ENCODE measurements around the gene LRRC8A.

LRRC8A gene

DNA sequence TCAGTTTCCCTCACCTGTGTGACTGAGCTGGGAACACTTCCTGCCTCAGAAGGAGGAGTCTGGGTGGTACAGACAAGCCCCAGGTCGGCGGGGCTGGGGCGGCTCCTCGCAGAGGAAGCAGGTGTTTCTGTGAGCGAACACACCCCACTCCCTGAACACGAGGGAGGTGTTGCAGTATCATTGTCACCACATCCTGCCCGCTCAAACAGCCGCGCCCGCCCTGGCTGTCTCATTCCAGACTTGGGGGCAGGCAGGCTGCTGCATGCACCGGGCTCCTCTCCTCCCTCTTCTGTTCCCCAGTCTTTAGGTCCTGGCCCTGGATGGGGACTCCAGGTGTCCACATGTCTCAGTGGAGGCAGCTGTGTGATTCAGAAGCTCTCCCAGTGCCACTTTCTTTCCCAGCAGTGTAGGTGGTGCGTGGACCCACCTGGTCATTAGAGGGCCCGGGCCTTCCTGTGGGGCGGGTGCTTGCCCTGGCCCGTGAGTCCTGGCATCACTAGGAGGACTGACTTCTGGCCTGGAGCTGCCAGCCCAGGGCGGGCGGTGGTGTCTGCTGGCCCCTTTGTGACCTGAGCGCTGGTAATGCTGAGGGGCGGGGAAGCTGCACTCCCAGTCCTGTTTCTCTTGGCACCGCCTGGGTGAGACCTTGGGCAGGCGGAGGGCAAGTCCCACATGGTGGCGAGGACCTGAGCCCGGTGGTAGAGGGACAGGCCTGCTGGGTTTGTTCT lies 20.6 kb downstream of the LRRC8A start:
- peak; percentile 59 for DNase-seq

DNA sequence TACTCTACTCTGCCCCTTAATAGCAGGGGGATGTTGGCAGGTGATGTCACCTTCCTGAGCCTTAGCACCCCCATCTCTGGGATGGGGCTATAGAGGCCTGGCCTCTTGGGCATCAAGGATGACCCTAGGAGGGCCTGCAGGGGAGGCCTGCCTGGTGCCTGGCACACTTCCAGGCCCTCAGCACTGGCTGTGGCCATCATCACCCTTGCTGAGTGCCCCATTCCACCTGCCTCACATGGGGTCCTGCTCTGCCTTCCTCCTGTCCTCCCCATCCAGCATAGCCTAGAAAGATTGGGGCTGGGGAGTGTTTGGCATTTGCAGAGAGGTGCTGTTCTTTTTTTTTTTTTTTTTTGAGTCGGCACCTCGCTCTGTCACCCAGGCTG lies 21.1 kb downstream of the LRRC8A start:
- DNase-seq: no peak

DNA sequence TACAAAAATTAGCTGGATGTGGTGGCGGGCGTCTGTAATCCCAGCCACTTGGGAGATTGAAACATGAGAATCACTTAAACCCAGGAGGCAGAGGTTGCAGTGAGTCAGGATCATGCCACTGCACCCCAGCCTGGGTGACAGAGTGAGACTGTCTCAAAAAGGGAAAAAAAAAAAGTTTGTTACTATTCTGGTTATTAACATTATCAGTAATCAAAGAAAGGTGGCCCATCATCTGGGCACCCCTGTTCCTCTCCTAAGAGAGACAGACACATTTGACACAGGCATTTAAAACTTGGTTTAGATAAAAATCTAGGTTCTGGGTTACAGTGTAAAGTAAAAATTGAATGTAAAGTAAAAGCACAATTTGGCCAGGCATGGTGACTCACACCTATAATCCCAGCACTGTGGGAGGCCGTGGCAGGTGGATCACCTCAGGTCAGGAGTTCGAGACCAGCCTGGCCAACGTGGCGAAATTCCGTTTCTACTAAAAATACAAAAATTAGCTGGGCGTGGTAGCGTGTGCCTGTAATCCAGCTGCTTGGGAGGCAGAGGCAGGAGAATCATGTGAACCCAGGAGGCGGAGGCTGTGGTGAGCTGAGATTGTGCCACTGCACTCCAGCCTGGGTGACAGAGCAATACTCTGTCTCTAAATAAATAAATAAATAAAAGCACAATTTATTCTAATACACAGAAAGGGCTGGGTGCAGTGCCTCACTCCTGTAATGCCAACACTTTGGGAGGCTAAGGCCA lies 22.1 kb downstream of the LRRC8A start:
- DNase-seq: no peak

DNA sequence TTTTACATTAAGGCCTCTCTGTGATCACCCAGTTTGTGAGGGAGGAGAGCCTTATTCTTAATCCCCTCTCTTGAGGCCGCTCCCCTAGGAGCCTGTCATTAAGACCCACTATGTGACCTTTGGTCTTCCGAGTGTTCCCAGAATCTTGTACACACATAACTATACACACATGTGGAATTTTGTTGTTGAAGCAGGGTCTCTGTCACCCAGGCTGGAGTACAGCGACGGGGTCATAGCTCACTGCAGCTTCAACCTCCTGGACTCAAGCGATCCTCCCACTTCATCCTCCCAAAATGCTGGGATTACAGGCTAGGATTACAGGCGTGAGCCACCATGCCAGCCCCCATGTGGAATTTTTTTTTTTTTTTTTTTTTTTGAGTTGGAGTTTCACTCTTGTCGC lies 24.0 kb downstream of the LRRC8A start:
- DNase-seq: no peak

DNA sequence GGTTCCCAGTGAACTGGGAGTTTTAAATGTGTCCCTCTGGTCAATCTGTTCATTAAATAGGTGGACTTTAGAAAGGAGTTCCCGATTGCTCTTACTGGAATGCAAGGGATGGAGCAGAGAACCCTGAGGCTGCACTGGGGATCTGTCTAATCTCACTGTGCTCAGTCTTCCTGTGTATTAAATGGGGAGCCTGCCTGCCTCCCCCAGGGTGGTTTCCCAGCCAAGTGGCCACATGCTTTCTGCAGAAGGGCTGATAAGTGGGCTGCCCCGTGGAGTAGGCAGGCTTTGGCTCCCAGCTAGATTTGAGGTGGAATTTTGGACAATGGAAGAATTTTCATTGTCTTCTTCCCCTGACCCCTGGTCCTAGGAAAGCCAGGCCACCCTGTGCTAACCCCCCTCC lies 24.8 kb downstream of the LRRC8A start:
- DNase-seq: no peak

DNA sequence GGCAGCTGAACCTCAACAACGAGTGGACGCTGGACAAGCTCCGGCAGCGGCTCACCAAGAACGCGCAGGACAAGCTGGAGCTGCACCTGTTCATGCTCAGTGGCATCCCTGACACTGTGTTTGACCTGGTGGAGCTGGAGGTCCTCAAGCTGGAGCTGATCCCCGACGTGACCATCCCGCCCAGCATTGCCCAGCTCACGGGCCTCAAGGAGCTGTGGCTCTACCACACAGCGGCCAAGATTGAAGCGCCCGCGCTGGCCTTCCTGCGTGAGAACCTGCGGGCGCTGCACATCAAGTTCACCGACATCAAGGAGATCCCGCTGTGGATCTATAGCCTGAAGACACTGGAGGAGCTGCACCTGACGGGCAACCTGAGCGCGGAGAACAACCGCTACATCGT lies 26.4 kb downstream of the LRRC8A start:
- no peak for DNase-seq

DNA sequence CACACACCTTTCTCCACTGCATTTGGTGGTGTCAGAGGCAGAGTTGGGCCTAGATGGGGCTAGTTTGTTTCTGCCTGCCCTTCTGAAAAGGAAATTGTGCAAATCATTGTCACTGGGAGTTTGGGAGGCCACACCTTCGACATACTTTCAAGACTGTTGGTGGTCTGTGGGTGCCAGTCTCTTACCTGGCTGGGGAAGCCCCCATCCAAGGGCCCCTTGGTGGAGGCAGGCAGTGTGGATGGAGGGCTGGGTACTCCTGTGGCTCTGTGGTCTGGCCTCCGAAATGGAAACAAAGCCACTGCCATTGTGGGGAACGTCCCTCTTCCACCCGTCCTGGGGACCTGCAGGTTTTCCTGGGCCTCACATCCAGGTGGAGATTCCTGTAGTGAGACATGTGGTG lies 27.9 kb downstream of the LRRC8A start:
- no peak for DNase-seq

DNA sequence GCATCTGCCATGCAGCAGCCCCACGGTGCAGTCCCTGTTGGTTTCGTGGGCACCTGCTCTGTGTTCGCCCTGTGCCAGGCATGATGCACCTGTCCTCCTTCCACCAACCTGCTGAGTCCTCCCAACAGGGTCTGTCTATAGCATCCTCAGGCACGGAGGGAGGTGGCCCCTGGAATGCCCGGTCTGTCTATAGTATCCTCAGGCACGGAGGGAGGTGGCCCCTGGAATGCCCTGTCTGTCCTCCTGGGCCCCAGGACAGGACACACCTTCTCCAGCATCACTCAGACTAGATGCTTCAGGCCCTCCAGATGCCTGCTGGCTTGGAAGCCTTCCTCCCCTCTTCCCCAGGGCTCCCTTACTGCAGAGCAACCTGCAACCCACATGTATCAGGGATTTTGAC lies 29.0 kb downstream of the LRRC8A start:
- DNase-seq: no peak

DNA sequence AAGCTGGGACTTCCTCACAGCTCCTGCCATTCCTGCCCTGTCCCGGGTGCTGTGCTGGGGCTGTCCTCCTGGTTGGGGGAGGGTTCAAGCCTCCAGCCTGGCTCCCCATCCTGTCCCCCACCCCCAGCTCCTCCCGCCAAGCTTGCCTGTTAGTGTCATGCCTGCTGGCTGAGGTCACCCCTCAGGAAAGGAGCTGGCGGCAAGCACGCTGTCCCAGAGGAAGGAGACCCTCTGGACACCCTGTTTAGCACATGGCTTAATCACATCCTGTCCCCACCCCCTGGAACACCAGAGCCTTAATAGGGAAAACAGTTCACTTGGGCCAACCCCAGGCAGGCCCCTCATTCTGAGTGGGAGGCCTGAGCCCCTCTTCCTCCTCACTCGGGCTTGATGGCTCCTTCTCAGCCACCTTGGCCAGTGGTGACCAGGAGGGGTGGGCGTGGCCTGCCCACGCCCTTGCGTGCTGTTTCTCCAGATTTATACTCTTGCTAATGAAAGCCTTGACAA lies 29.6 kb downstream of the LRRC8A start:
- no peak for DNase-seq

DNA sequence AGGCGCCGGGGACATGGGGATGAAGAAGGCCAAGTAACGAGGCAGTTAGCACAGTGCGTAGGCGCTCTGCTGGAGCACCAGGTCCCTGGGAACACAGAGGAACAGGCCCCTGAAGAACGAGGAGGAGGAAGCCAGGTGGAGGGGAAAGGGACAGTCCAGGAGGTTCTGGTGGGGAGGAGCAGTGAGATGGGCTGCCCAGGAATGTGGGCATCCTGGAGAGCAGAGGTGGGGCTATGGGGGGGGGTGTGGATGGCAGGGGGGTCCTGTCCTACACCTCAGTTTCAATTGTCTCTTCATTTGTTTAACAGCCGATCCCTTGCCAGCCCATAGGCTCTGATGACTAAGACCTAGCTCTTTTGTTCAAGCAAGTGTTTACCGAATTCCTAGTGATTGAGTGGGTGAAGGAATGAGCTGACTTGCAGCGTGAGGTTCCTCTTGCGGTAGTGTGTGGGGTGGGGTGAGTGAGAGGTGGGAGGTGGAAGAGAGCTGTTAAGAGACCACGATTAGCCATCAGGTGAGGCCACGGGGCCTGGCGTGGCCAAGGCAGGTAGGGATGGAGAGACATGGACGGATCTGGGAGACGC lies 30.4 kb downstream of the LRRC8A start:
- DNase-seq: no peak

DNA sequence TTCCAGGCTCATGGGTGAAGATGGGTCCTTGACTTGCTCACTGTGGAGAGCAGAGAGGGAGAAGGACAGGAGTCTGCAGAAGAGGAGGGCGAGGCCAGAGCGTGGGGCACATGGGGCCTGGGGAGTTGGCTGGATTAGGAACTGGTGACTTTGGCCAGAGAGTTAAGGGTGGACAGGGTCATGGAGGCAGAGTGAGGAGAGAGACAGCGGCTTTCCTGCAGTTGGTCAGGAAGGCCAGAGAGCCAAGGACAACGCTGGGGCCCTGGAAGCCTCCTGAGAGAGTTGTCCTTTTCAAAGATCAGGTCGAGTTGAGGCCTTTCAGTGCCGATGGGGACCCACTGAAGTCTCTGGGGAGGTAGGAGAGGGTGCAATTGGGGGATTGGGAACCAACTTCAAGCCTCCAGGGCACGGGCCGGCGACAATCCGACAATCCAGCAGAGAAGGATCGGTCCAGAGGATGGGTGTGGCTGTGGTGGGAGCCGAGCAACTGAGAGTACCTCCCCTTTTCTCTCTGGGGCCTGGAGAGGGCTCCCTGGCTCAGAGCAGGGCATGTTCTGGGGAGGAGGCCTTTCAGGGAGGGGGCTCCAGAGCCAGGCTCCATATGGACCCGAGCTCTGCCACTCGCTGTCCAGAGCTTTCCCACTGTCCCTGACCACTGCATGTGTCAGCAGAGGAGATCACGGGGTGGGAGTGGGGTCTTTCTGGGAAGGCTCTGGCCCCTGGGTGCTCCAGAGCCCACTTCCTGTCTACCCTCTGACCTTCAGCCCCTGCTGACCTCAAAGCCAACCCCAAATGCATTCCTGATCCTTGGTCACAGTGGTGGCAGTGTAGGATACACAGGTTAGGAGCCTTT lies 31.3 kb downstream of the LRRC8A start:
- no peak for DNase-seq

DNA sequence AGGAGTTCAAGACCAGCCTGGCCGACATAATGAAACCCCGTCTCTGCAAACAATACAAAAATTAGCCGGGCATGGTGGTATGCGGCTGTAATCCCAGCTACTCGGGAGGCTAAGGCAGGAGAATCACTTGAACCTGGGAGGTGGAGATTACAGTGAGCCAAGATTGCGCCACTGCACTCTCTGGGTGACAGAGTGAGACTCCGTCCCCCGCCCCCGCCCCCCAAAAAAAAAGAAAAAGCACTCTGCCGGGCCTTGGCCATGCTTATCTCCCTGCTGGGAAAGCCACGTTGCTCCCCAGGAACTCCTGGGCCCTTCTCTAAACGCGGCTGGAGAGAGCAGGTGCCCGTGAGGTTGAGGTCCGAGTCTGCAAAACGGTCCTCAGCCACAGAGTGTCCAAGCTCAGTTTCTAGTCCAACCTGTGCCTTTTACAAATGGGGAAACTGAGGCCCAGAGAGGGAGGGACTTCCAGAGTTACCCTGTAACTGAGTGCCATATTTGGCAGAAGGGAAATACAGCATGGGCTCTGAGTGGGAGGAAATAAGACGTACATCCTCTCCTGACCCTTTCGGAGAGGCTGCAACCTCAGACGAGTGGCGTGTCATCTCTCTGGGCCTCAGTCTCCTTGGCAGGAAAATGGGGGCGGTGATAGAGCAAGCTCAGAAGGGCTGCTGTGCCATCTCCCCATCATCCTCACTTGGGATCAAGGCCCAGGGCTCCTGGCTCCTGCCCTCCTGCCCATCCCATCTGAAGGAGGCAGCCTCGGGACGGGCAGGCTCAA lies 32.3 kb downstream of the LRRC8A start:
- no peak for DNase-seq

DNA sequence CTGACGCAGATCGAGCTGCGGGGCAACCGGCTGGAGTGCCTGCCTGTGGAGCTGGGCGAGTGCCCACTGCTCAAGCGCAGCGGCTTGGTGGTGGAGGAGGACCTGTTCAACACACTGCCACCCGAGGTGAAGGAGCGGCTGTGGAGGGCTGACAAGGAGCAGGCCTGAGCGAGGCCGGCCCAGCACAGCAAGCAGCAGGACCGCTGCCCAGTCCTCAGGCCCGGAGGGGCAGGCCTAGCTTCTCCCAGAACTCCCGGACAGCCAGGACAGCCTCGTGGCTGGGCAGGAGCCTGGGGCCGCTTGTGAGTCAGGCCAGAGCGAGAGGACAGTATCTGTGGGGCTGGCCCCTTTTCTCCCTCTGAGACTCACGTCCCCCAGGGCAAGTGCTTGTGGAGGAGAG lies 34.3 kb downstream of the LRRC8A start:
- DNase-seq: no peak

DNA sequence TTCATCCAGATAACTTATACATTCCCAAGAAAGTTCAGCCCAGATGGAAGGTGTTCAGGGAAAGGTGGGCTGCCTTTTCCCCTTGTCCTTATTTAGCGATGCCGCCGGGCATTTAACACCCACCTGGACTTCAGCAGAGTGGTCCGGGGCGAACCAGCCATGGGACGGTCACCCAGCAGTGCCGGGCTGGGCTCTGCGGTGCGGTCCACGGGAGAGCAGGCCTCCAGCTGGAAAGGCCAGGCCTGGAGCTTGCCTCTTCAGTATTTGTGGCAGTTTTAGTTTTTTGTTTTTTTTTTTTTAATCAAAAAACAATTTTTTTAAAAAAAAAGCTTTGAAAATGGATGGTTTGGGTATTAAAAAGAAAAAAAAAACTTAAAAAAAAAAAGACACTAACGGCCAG lies 34.8 kb downstream of the LRRC8A start:
- DNase-seq: no peak

DNA sequence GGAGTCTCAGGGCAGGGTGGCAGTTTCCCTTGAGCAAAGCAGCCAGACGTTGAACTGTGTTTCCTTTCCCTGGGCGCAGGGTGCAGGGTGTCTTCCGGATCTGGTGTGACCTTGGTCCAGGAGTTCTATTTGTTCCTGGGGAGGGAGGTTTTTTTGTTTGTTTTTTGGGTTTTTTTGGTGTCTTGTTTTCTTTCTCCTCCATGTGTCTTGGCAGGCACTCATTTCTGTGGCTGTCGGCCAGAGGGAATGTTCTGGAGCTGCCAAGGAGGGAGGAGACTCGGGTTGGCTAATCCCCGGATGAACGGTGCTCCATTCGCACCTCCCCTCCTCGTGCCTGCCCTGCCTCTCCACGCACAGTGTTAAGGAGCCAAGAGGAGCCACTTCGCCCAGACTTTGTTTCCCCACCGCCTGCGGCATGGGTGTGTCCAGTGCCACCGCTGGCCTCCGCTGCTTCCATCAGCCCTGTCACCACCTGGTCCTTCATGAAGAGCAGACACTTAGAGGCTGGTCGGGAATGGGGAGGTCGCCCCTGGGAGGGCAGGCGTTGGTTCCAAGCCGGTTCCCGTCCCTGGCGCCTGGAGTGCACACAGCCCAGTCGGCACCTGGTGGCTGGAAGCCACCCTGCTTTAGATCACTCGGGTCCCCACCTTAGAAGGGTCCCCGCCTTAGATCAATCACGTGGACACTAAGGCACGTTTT lies 35.4 kb downstream of the LRRC8A start:
- no peak for DNase-seq

DNA sequence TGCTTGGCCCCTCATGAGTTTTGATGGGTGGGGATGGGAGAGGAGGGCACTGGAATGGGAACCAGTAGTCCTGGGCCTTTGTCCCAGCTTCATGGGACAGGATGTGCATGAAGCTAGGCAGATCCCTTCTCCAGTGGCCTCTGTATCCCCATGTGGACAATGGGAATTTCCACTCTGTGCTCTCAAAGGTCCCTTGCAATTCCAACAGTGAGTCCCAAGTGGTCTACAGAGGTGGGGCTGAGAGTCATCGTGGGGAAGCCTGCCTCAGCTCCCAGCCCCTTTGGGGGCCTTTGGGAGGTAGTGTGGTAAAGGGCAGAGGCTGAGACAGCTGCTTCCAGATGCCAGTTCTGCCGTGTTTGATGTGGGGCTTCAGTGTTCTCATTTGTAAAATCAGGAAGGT lies 37.0 kb downstream of the LRRC8A start:
- DNase-seq: no peak

DNA sequence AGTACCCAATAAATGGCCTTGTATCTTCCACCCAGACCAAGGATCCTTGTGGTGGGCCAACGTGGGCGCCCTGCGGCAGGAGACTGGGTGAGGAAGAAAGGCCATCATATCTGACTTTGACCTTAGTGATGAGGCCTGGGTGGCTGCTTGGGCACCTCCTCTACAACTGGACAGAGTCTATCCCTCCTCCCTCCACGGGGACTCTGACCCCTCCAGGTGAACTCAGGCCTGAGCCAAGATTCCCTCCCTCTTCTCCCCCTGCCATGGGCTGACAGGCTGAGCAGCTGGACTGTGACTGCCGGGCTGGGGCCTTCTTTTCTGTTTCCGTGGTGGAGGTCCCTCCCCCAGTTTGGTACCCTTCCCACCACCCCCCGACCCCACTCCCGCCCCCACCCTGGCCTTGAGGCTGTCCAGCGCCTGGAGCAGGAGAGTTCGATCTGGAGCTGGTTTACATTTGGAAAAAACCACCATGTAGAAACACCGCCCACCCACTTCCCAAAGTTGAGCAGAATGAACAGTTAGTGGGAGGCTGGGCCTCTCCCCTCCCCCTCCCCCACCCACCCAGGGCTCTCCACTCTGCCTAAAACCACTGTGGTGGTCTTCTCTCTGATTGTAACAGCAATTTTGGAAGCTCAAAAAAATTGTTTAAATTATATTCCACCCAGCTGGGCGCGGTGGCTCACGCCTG lies 37.6 kb downstream of the LRRC8A start:
- DNase-seq: no peak

DNA sequence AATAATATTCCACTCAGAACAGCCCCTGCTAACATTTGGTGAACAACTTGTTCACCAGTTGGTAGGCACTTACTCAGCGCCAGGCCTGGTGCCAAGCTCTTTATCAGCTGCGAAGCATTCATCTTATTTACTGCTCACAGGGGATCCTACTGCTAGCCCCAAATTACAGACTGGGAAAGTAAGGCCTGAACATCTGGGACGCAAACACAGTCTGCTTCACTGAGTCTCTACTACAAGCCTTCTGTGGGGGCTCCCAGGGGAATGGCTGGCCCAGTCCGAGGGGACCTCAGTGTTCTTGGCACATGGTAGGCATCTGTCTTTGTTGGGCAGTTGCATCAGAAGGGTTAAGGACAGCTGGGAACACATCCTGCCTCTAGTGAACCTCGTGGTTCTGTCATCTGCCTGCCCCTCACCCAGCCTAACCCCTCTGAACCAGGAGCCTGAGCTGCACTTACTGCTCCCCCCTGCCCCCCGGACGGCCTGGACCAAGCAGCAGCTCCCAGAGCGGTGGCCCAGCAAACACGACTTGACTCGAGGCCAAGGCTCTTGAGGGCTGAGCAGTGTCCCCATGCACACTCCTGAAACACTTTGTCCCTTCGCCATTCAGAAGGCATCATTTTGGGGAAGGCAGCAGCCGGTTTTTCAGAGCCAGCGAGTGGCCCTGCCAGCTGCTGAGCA lies 38.6 kb downstream of the LRRC8A start, which contains the start of gene PHYHD1:
Gene PHYHD1, plus strand, starts transcription at position 602 of the 678 bp plus-strand sequence. CDS start 1,342 bp downstream, outside the sequence.
- DNase-seq: no peak

DNA sequence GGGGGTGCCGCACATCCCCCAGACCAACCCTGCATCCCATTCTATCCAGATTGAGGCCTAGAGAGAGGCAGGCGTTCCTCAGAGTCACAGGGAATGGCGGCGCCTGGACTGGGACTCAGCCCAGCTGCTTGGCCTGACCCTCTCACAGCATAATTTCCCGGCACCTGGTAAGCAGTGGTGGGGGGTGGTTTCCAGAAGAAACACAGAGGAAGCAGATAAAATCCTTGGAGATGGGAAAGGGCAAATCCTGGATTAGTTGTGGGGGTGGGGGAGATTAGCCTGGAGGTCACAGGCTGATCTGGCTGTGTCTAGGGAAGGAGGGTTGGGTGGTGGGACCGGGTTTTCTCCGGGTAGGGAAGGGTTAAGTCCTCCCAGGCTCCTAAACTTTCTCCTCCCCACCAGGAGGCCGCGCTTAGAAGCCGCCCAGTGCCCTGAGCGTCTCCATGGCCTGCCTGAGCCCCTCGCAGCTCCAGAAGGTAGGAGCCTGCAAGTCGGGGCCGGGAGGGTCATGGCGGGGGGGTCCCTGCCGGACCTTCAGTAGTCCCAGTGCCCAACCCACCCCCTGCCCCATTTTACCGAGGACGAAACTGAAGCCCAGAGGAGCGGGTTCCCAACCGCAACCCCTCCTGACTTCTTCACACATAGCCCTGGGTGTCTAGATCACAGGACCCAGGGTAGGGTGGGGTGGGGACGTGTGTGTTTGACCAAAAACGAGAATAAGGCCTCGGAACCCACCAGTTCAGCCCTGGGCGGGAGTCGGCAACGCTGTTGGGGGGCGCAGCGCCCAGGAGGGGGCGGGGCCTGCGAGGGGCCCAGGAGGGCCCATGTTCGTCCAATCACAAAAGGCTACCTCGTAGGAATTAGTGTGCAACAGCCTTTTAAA lies 40.2 kb downstream of the LRRC8A start:
- DNase-seq: no peak

Data from COR-L47 (cell line).